ENCODE results near the gene F8A3.
"Not testable (repeated sequence)": the region's sequence is repeated elsewhere in the genome, so short reads cannot be mapped to it uniquely, and the experiment has no call there.

The F8A3 gene

GRCh38 chrX:155458471-155458870 is at the start of gene F8A3:
TSS of gene F8A3 (minus strand) at chrX:155458620. CDS start at chrX:155458600, 20 bp downstream.
- DNase-seq (ENCODE audit: low read depth in 2 of 2) = not testable (repeated sequence)

DNA sequence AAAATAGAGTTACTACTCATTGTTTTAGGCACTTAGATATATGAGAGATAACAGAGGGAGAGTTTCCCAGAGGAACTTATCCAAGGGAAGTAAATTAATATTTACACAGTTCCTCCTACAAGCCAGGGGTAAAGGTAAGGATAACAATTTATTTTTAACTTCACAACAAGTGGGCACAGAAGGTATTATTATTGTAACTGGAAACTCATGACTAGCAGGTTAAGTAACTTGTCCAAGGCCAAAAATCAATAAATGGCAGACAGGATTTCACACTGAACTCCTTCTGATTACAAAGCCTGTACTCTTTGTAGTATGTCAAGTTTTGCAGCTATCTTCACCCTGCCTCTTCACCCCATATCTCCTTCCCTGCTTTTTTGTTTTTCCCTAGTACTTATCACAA is 46.9 kb upstream of the F8A3 start:
- no peak for DNase-seq (ENCODE audit: low read depth in 2 of 2)

DNA sequence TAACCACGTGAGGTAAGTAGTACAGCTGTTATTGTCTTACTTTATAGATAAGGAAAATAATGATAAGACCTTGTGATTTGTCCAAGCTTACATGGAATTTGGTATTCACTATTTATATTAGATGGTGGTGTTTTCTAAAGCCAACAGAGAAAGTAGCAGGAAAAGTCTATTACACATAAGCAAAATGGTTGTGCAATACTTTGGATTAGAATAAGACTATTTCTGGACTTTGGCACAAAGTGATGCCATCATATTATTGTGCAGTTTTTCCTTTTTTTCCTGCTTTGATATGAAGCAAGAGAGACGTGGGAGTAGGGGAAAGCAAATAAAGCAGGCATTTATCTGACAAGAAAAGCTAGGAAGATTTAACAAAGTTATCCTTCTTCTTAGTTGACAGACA is 36.7 kb upstream of the F8A3 start:
- not testable (repeated sequence) for DNase-seq (ENCODE audit: low read depth in 2 of 2)

DNA sequence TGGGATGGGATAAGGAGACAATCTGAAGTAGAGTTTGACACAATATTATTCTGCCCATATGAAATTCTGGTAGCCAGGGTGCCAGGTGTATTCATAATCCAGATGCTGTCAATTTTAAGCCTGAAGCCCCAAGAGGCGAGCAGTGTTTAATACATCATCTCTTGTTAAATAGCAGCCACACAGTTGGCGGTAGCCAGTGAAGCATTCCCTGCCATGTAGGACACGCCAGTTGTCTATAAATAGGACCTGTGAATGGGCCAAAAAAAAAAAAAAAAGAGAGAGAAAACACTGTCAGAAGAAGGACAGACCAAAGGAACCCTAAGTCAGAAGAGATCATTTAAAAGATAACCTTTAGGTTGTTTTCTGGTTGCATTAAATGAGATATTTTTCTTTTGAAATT is 33.0 kb upstream of the F8A3 start:
- DNase-seq (ENCODE audit: low read depth in 2 of 2) = not testable (repeated sequence)

- not testable (repeated sequence) for DNase-seq (ENCODE audit: low read depth in 2 of 2)
Measured at GRCh38 chrX:155477136-155477535, 18.7 kb upstream of the F8A3 start.

GRCh38 chrX:155466269-155466938 is 8.0 kb upstream of the F8A3 start:
- not testable (repeated sequence) for DNase-seq (ENCODE audit: low read depth in 2 of 2)

GRCh38 chrX:155460501-155460900 is 2.1 kb upstream of the F8A3 start:
- DNase-seq (ENCODE audit: low read depth in 2 of 2) = not testable (repeated sequence)

DNA sequence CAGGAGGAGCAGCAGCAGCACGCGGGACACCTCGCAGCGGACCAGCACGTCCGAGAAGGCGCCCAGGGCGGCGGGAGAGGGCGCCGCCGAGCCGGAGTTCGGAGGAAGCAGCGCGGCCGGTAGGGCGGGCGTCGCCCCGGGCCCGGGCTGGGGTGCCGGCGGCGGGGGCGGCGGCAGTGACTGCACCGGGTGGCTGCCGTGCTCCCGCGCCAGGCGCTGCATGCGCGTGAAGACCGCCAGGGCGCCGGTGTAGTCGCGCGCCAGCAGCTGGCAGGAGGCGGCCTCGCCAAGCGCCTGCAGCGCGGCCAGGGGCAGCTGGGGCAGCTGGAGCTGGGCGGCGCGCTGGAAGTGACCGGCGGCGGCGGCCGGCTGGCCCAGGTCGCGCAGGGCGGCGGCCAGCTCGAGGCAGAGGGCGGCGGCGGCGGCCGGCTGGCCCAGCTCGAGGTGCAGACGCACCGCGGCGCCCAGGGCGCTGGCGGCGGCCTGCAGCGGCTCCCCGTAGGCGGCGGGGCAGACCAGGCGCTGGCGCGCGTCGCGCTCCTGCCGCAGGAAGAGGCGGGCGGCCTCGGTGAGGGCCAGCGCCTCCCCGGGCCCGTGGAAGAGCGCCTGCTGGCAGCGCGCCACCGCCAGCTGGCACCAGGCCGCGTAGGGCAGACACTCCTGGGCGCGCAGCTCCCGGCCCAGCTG is 516 bp downstream of the F8A3 start:
- not testable (repeated sequence) for DNase-seq (ENCODE audit: low read depth in 2 of 2)

GRCh38 chrX:155441097-155441496 is 17.3 kb downstream of the F8A3 start:
- DNase-seq (ENCODE audit: low read depth in 2 of 2) = no peak

GRCh38 chrX:155435744-155436112 is 22.7 kb downstream of the F8A3 start:
- DNase-seq (ENCODE audit: low read depth in 2 of 2) = no peak

DNA sequence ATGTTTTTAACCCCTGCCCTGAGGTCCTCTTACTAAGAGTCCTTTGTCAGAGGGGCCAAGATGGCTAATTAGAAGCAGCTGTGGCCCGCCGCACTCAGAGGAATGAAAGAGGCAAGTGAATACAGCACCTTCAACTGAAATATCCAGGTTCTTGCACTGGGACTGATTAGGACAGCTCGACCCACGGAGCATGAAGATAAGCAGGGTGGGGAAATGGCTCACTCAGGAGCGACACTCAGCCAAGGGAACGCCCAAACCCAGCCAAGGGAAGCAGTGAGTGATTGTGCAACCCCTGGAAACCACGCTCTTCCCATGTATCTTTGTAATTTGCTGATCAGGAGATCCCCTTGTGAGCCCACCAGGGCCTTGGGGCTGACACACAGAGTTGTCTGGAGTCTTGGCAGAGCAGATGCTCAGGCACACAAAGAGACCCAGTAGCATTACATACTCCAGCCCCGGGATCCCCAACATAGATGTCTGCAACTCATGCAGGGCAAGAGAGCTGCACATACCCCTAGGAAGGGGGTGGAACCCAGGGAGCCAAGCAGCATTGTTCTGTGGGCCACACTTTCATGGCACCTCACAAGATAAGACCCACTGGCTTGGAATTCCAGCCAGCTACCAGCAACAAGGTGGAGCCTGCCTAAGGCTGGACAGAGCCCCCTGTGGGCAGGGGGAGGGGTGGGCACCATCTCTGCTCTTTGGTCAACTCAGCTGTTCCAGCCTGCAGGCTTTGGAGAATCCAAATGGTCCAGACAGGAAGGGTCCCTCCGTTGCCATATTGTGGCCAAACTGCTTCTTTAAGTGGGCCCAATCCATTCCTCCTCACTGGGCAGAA is 23.3 kb downstream of the F8A3 start:
- no peak for DNase-seq (ENCODE audit: low read depth in 2 of 2)

GRCh38 chrX:155417769-155418168 is 40.7 kb downstream of the F8A3 start:
- no peak for DNase-seq (ENCODE audit: low read depth in 2 of 2)

Measured in stimulated activated CD8-positive, alpha-beta memory T cell treated with anti-CD3 and anti-CD28 coated beads, Interleukin-2, amount 100 ng/mL, for 1 hour (primary cell).